ENCODE measurements around the gene PERCC1. TPM values are rescaled to one million over a fixed set of nuclear protein-coding genes. Genes with fewer than 3 reads are reported as not detected.
A peak's percentile ranks its signal among the peaks of the same experiment; 100 is the strongest.

The PERCC1 gene
- polyA plus RNA-seq, 2 donors = not detected

- Histone ChIP-seq H3K9me3 (ENCODE audit: control insufficient read depth in 2 of 2, insufficient read depth in 1 of 2, low read depth in 1 of 2, low read length in 1 of 2) (no peaks in the 10 kb centered on the region), H3K4me3 (ENCODE audit: low read depth in 1 of 2, low read length in 2 of 2) (peak overlapping the region in 1 of 2 donors; percentile 50), H3K27me3 (ENCODE audit: control insufficient read depth in 1 of 2, insufficient read depth in 2 of 2, low read length in 2 of 2) (no peaks in the 10 kb centered on the region), H3K36me3 (ENCODE audit: control insufficient read depth in 2 of 2, insufficient read depth in 2 of 2, low read length in 1 of 2) (peaks cover 0 to 15% of the 10 kb centered on the region in 2 donors), H3K27ac (ENCODE audit: low read depth in 2 of 2, low read length in 1 of 2) (no peak overlapping the region), H3K4me1 (ENCODE audit: control insufficient read depth in 2 of 2, insufficient read depth in 2 of 2, low read length in 1 of 2) (peaks cover 0 to 2% of the 10 kb centered on the region in 2 donors)
- WGBS, 2 donors = 25 to 30% methylated on average over 11 of the region's 11 CpGs
Measured at GRCh38 chr16:1407753-1408152, 23.1 kb upstream of the PERCC1 start.

GRCh38 chr16:1408171-1408837 lies 22.6 kb upstream of the PERCC1 start:
- Histone ChIP-seq H3K36me3 (ENCODE audit: control insufficient read depth in 2 of 2, insufficient read depth in 2 of 2, low read length in 1 of 2) (peaks cover 0 to 10% of the 10 kb centered on the region in 2 donors), H3K4me3 (ENCODE audit: low read depth in 1 of 2, low read length in 2 of 2) (peak overlapping the region; percentile 29 to 50)
- WGBS, 2 donors = 3 to 4% methylated on average over 38 to 42 of the region's 42 CpGs

GRCh38 chr16:1412847-1413246 lies 18.0 kb upstream of the PERCC1 start:
- Histone ChIP-seq H3K4me1 (ENCODE audit: control insufficient read depth in 2 of 2, insufficient read depth in 2 of 2, low read length in 1 of 2) (peaks cover 2 to 5% of the 10 kb centered on the region in 2 donors), H3K36me3 (ENCODE audit: control insufficient read depth in 2 of 2, insufficient read depth in 2 of 2, low read length in 1 of 2) (no peaks in the 10 kb centered on the region), H3K27me3 (ENCODE audit: control insufficient read depth in 1 of 2, insufficient read depth in 2 of 2, low read length in 2 of 2) (no peaks in the 10 kb centered on the region), H3K9me3 (ENCODE audit: control insufficient read depth in 2 of 2, insufficient read depth in 1 of 2, low read depth in 1 of 2, low read length in 1 of 2) (no peaks in the 10 kb centered on the region), H3K4me3 (ENCODE audit: low read depth in 1 of 2, low read length in 2 of 2) (no peak overlapping the region), H3K27ac (ENCODE audit: low read depth in 2 of 2, low read length in 1 of 2) (no peak overlapping the region)
- WGBS, 2 donors = 88 to 94% methylated on average over 2 of the region's 2 CpGs

More at GRCh38 chr16:1408171-1408837, 22.6 kb upstream of the PERCC1 start:
- H3K4me1 ChIP-seq (ENCODE audit: control insufficient read depth in 2 of 2, insufficient read depth in 2 of 2, low read length in 1 of 2) = peaks cover 0 to 2% of the 10 kb centered on the region in 2 donors
- H3K27me3 ChIP-seq (ENCODE audit: control insufficient read depth in 1 of 2, insufficient read depth in 2 of 2, low read length in 2 of 2) = no peaks in the 10 kb centered on the region
- peak overlapping the region in 1 of 2 donors; percentile 43 for H3K27ac ChIP-seq (ENCODE audit: low read depth in 2 of 2, low read length in 1 of 2)
- H3K9me3 ChIP-seq (ENCODE audit: control insufficient read depth in 2 of 2, insufficient read depth in 1 of 2, low read depth in 1 of 2, low read length in 1 of 2) = no peaks in the 10 kb centered on the region

- H3K27me3 ChIP-seq (ENCODE audit: control insufficient read depth in 1 of 2, insufficient read depth in 2 of 2, low read length in 2 of 2) = no peaks in the 10 kb centered on the region
- peak overlapping the region; percentile 70 to 98 for H3K4me3 ChIP-seq (ENCODE audit: low read depth in 1 of 2, low read length in 2 of 2)
- H3K36me3 ChIP-seq (ENCODE audit: control insufficient read depth in 2 of 2, insufficient read depth in 2 of 2, low read length in 1 of 2) = no peaks in the 10 kb centered on the region
- peak overlapping the region; percentile 82 to 87 for H3K27ac ChIP-seq (ENCODE audit: low read depth in 2 of 2, low read length in 1 of 2)
- H3K9me3 ChIP-seq (ENCODE audit: control insufficient read depth in 2 of 2, insufficient read depth in 1 of 2, low read depth in 1 of 2, low read length in 1 of 2) = no peaks in the 10 kb centered on the region
- WGBS, 2 donors = 2 to 3% methylated on average over 72 to 85 of the region's 85 CpGs
- H3K4me1 ChIP-seq (ENCODE audit: control insufficient read depth in 2 of 2, insufficient read depth in 2 of 2, low read length in 1 of 2) = peaks cover 2 to 5% of the 10 kb centered on the region in 2 donors
Measured at GRCh38 chr16:1413684-1414531, 17.0 kb upstream of the PERCC1 start.

GRCh38 chr16:1414532-1415260 lies 16.2 kb upstream of the PERCC1 start, which contains the start of gene UNKL:
TSS of gene UNKL (minus strand) at chr16:1414704. CDS start at chr16:1414691, 13 bp downstream.
- Histone ChIP-seq H3K27ac (ENCODE audit: low read depth in 2 of 2, low read length in 1 of 2) (peak within 1 kb of the TSS; percentile 82 to 96), H3K4me3 (ENCODE audit: low read depth in 1 of 2, low read length in 2 of 2) (peak within 1 kb of the TSS; percentile 70 to 98), H3K36me3 (ENCODE audit: control insufficient read depth in 2 of 2, insufficient read depth in 2 of 2, low read length in 1 of 2) (no peaks in the 10 kb centered on the region), H3K27me3 (ENCODE audit: control insufficient read depth in 1 of 2, insufficient read depth in 2 of 2, low read length in 2 of 2) (no peaks in the 10 kb centered on the region), H3K4me1 (ENCODE audit: control insufficient read depth in 2 of 2, insufficient read depth in 2 of 2, low read length in 1 of 2) (peaks cover 2 to 5% of the 10 kb centered on the region in 2 donors), H3K9me3 (ENCODE audit: control insufficient read depth in 2 of 2, insufficient read depth in 1 of 2, low read depth in 1 of 2, low read length in 1 of 2) (no peaks in the 10 kb centered on the region)
- 2 to 4% methylated on average over 19 to 72 of the region's 72 CpGs for WGBS, 2 donors

GRCh38 chr16:1416521-1416941 lies 14.3 kb upstream of the PERCC1 start:
- no peaks in the 10 kb centered on the region for H3K9me3 ChIP-seq (ENCODE audit: control insufficient read depth in 2 of 2, insufficient read depth in 1 of 2, low read depth in 1 of 2, low read length in 1 of 2)
- 49 to 67% methylated on average over 3 of the region's 3 CpGs for WGBS, 2 donors
- H3K4me1 ChIP-seq (ENCODE audit: control insufficient read depth in 2 of 2, insufficient read depth in 2 of 2, low read length in 1 of 2) = peaks cover 6 to 10% of the 10 kb centered on the region in 2 donors
- H3K27ac ChIP-seq (ENCODE audit: low read depth in 2 of 2, low read length in 1 of 2) = peak overlapping the region; percentile 61 to 71
- H3K36me3 ChIP-seq (ENCODE audit: control insufficient read depth in 2 of 2, insufficient read depth in 2 of 2, low read length in 1 of 2) = no peaks in the 10 kb centered on the region
- no peaks in the 10 kb centered on the region for H3K27me3 ChIP-seq (ENCODE audit: control insufficient read depth in 1 of 2, insufficient read depth in 2 of 2, low read length in 2 of 2)
- H3K4me3 ChIP-seq (ENCODE audit: low read depth in 1 of 2, low read length in 2 of 2) = no peak overlapping the region

- H3K27me3 ChIP-seq (ENCODE audit: control insufficient read depth in 1 of 2, insufficient read depth in 2 of 2, low read length in 2 of 2) = no peaks in the 10 kb centered on the region
- H3K36me3 ChIP-seq (ENCODE audit: control insufficient read depth in 2 of 2, insufficient read depth in 2 of 2, low read length in 1 of 2) = no peaks in the 10 kb centered on the region
- peak overlapping the region; percentile 78 to 88 for H3K27ac ChIP-seq (ENCODE audit: low read depth in 2 of 2, low read length in 1 of 2)
- no peaks in the 10 kb centered on the region for H3K9me3 ChIP-seq (ENCODE audit: control insufficient read depth in 2 of 2, insufficient read depth in 1 of 2, low read depth in 1 of 2, low read length in 1 of 2)
- WGBS, 2 donors = 1% methylated on average over 22 of the region's 22 CpGs
- peak overlapping the region; percentile 87 to 98 for H3K4me3 ChIP-seq (ENCODE audit: low read depth in 1 of 2, low read length in 2 of 2)
- H3K4me1 ChIP-seq (ENCODE audit: control insufficient read depth in 2 of 2, insufficient read depth in 2 of 2, low read length in 1 of 2) = peaks cover 3 to 4% of the 10 kb centered on the region in 2 donors
Measured at GRCh38 chr16:1420111-1420539, 10.8 kb upstream of the PERCC1 start.

- Histone ChIP-seq H3K27me3 (ENCODE audit: control insufficient read depth in 1 of 2, insufficient read depth in 2 of 2, low read length in 2 of 2) (no peaks in the 10 kb centered on the region), H3K27ac (ENCODE audit: low read depth in 2 of 2, low read length in 1 of 2) (peak overlapping the region; percentile 52 to 72)
- 75% methylated on average over 10 of the region's 10 CpGs for WGBS, 2 donors
Measured at GRCh38 chr16:1422076-1422475, 8.8 kb upstream of the PERCC1 start.

GRCh38 chr16:1424028-1424427 lies 6.8 kb upstream of the PERCC1 start:
- 91 to 92% methylated on average over 12 of the region's 12 CpGs for WGBS, 2 donors
- Histone ChIP-seq H3K4me1 (ENCODE audit: control insufficient read depth in 2 of 2, insufficient read depth in 2 of 2, low read length in 1 of 2) (peaks cover 3 to 4% of the 10 kb centered on the region in 2 donors), H3K9me3 (ENCODE audit: control insufficient read depth in 2 of 2, insufficient read depth in 1 of 2, low read depth in 1 of 2, low read length in 1 of 2) (no peaks in the 10 kb centered on the region), H3K27ac (ENCODE audit: low read depth in 2 of 2, low read length in 1 of 2) (no peak overlapping the region), H3K27me3 (ENCODE audit: control insufficient read depth in 1 of 2, insufficient read depth in 2 of 2, low read length in 2 of 2) (no peaks in the 10 kb centered on the region), H3K36me3 (ENCODE audit: control insufficient read depth in 2 of 2, insufficient read depth in 2 of 2, low read length in 1 of 2) (no peaks in the 10 kb centered on the region), H3K4me3 (ENCODE audit: low read depth in 1 of 2, low read length in 2 of 2) (no peak overlapping the region)

More at GRCh38 chr16:1422076-1422475, 8.8 kb upstream of the PERCC1 start:
- no peaks in the 10 kb centered on the region for H3K36me3 ChIP-seq (ENCODE audit: control insufficient read depth in 2 of 2, insufficient read depth in 2 of 2, low read length in 1 of 2)
- H3K4me1 ChIP-seq (ENCODE audit: control insufficient read depth in 2 of 2, insufficient read depth in 2 of 2, low read length in 1 of 2) = peaks cover 3 to 4% of the 10 kb centered on the region in 2 donors
- no peaks in the 10 kb centered on the region for H3K9me3 ChIP-seq (ENCODE audit: control insufficient read depth in 2 of 2, insufficient read depth in 1 of 2, low read depth in 1 of 2, low read length in 1 of 2)
- H3K4me3 ChIP-seq (ENCODE audit: low read depth in 1 of 2, low read length in 2 of 2) = no peak overlapping the region

All from esophagus (tissue), 2 donors.